Smooth muscle cell (in vitro differentiated cells): ENCODE results near the gene CDHR4. TPM values are rescaled to one million over a fixed set of nuclear protein-coding genes. Genes with fewer than 3 reads are reported as not detected.
"Not testable (repeated sequence)": the region's sequence is repeated elsewhere in the genome, so short reads cannot be mapped to it uniquely, and the experiment has no call there.

Source experiments
- DNase-seq: peaks from one replicate; lab custom pipeline; 2025; ENCODE audit not compliant: unreplicated experiment; lab: John Stamatoyannopoulos, UW
- H2AFZ ChIP-seq: fragments of 200-600 bp; sonication (generic); 2 replicates; pipeline ENCODE4 v1.6.0; 2016; ENCODE audit warnings: antibody characterized with exemption, low read depth, mild to moderate bottlenecking
- H3F3A ChIP-seq: fragments of 200-600 bp; sonication (generic); 2 replicates; pipeline ENCODE4 v1.6.0; 2017; ENCODE audit warnings: antibody characterized with exemption, low read depth
- H3K27ac ChIP-seq: fragments of 200-600 bp; sonication (generic); 2 replicates; pipeline ENCODE4 v1.5.1; 2016; ENCODE audit warnings: low read depth, mild to moderate bottlenecking
- H3K27me3 ChIP-seq: fragments of 200-600 bp; sonication (generic); 2 replicates; pipeline ENCODE4 v1.6.1; 2016; ENCODE audit warnings: low read depth, mild to moderate bottlenecking
- H3K36me3 ChIP-seq: fragments of 200-600 bp; sonication (generic); 2 replicates; pipeline ENCODE4 v1.5.1; 2016; ENCODE audit warnings: low read depth
- H3K4me1 ChIP-seq: fragments of 200-600 bp; sonication (generic); 2 replicates; pipeline ENCODE4 v1.5.1; 2016; ENCODE audit warnings: low read depth
- H3K4me2 ChIP-seq: fragments of 200-600 bp; sonication (generic); 2 replicates; pipeline ENCODE4 v1.6.0; 2016; ENCODE audit warnings: mild to moderate bottlenecking
- H3K4me3 ChIP-seq: fragments of 200-600 bp; sonication (generic); 2 replicates; pipeline ENCODE4 v1.5.1; 2016; ENCODE audit warnings: mild to moderate bottlenecking
- H3K79me2 ChIP-seq: fragments of 200-600 bp; sonication (generic); 2 replicates; pipeline ENCODE4 v1.6.0; 2016; ENCODE audit warnings: low read depth, mild to moderate bottlenecking
- H3K9ac ChIP-seq: fragments of 200-600 bp; sonication (generic); 2 replicates; pipeline ENCODE4 v1.6.0; 2016; ENCODE audit warnings: low read depth
- H3K9me3 ChIP-seq: fragments of 200-600 bp; sonication (generic); replicated peaks from 2 replicates; pipeline ENCODE4 v1.5.1; 2016; ENCODE audit warnings: low read depth
- H4K20me1 ChIP-seq: fragments of 200-600 bp; sonication (generic); 2 replicates; pipeline ENCODE4 v1.6.0; 2016; ENCODE audit warnings: low read depth
- WGBS: methylation state at CpG from one replicate; pipeline ENCODE4 v1.1.7; 2016; ENCODE audit warnings: low lambda C conversion rate; 5-methylcytosine and 5-hydroxymethylcytosine counted together
- polyA plus RNA-seq: library from polyadenylated mRNA; unstranded; fragments of >200 nt; fragmentation: Nextera tagmentation; extraction: Ambion mirVana; gene quantifications from 2 replicates; pipeline ENCODE4 v1.2.1, GENCODE V29; 2016
- total RNA-seq: library from RNA; depleted of rRNA; stranded (reverse); fragments of >200 nt; gene quantifications from 2 replicates; pipeline ENCODE4 v1.2.3, GENCODE V29; 2014
- TF ChIP-seq, protein P1 (sequence below): fragments of 200-600 bp; sonication (generic); IDR thresholded peaks from 2 replicates; pipeline ENCODE4 v1.5.1; 2017; ENCODE audit warnings: borderline replicate concordance, mild to moderate bottlenecking, antibody characterized with exemption; ENCODE audit not compliant: insufficient read depth, poor library complexity, severe bottlenecking

Gene CDHR4
- total and polyA plus RNA-seq, 2 experiments from 2014 or later = 0.31 TPM; not detected in 1

DNA sequence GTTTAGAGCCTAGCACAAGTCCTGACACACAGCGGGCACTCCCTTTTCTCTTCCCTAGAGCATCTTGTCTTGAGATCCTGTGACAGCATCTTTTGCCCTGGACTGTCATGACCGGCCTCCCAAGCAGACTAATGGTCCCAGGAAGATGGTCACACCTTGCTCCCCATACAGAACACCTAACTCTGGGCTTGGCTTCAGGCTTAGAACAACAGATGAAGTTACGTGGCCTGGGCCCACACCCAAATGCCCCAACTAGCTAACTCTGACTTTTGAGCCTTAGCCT, 12.6 kb downstream of the CDHR4 start:
- H3K4me1 ChIP-seq = peaks cover 14% of the 10 kb centered on the region
- H3K27ac ChIP-seq = peak overlapping the region; percentile 85
- no peak overlapping the region for H3K4me3 ChIP-seq
- peaks cover 42% of the 10 kb centered on the region for H3K79me2 ChIP-seq
- H3K4me2 ChIP-seq = peak overlapping the region; percentile 83
- DNase-seq = no peak
- WGBS = 91% methylated on average over 3 of the region's 3 CpGs
- peak overlapping the region; percentile 86 for H3K9ac ChIP-seq
- H3K27me3 ChIP-seq = no peaks in the 10 kb centered on the region
- TF ChIP-seq, protein P1, sequence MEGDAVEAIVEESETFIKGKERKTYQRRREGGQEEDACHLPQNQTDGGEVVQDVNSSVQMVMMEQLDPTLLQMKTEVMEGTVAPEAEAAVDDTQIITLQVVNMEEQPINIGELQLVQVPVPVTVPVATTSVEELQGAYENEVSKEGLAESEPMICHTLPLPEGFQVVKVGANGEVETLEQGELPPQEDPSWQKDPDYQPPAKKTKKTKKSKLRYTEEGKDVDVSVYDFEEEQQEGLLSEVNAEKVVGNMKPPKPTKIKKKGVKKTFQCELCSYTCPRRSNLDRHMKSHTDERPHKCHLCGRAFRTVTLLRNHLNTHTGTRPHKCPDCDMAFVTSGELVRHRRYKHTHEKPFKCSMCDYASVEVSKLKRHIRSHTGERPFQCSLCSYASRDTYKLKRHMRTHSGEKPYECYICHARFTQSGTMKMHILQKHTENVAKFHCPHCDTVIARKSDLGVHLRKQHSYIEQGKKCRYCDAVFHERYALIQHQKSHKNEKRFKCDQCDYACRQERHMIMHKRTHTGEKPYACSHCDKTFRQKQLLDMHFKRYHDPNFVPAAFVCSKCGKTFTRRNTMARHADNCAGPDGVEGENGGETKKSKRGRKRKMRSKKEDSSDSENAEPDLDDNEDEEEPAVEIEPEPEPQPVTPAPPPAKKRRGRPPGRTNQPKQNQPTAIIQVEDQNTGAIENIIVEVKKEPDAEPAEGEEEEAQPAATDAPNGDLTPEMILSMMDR = no peak
- no peak overlapping the region for H2AFZ ChIP-seq
- H3K9me3 ChIP-seq = no peaks in the 10 kb centered on the region
- H3F3A ChIP-seq = peaks cover 3% of the 10 kb centered on the region
- no peaks in the 10 kb centered on the region for H3K36me3 ChIP-seq
- peaks cover 12% of the 10 kb centered on the region for H4K20me1 ChIP-seq

DNA sequence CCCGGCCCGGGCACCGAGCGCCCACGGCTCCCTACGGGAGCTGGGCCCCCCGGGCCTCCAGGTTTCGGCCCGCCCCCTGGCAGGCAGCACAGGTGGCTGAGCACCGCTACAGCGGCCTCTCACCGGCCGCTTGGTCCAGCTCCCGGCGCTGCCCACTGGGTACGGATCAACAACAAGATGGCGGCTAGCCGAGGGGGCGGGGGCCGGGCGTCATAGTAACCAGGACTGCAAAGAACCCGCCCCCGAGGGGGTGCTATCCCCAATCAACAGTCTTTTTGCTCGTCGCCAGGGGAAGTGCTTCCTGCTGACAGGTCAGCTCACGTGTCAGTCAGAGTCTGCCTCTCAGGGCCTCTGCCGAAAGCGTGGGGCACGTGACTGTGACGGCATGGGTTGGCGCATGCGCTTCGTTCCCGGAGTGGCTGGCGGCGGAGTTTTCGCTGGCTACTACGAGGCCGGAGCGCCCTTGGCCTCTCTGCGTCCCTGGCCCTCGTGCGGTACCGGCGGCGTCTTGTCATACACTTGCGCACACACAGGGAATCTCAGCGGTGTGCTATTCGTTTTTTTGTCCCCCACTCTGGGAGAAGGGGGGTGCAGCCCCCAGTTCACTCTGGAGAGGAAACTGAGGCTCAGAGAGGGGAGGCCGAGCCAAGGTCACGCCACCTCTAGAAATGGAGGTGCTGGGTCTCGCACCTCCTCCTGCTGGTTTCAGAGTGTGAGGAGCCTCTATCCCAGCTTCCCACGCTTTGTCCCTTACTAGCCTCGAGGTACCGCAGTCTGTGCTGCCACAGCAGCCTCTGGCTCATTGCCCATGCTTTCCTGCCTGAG, 13.1 kb downstream of the CDHR4 start, which contains the start of gene IP6K1:
TSS of gene IP6K1 (minus strand) at position 186 of the 825 bp plus-strand sequence. CDS start 38,502 bp downstream, outside the sequence.
- DNase-seq = peak; percentile 94
- H3K4me3 ChIP-seq = peak within 1 kb of the TSS; percentile 95
- H3K27me3 ChIP-seq = no peaks in the 10 kb centered on the region
- peaks cover 3% of the 10 kb centered on the region for H3F3A ChIP-seq
- 15% methylated on average over 39 of the region's 55 CpGs for WGBS
- H2AFZ ChIP-seq = peak within 1 kb of the TSS; percentile 90
- peaks cover 18% of the 10 kb centered on the region for H3K4me1 ChIP-seq
- H4K20me1 ChIP-seq = peaks cover 18% of the 10 kb centered on the region
- peak within 1 kb of the TSS; percentile 94 for H3K9ac ChIP-seq
- H3K4me2 ChIP-seq = peak within 1 kb of the TSS; percentile 92
- H3K79me2 ChIP-seq = peaks cover 47% of the 10 kb centered on the region
- TF ChIP-seq, protein P1 = no peak
- H3K36me3 ChIP-seq = no peaks in the 10 kb centered on the region
- no peaks in the 10 kb centered on the region for H3K9me3 ChIP-seq
- peak within 1 kb of the TSS; percentile 85 for H3K27ac ChIP-seq

DNA sequence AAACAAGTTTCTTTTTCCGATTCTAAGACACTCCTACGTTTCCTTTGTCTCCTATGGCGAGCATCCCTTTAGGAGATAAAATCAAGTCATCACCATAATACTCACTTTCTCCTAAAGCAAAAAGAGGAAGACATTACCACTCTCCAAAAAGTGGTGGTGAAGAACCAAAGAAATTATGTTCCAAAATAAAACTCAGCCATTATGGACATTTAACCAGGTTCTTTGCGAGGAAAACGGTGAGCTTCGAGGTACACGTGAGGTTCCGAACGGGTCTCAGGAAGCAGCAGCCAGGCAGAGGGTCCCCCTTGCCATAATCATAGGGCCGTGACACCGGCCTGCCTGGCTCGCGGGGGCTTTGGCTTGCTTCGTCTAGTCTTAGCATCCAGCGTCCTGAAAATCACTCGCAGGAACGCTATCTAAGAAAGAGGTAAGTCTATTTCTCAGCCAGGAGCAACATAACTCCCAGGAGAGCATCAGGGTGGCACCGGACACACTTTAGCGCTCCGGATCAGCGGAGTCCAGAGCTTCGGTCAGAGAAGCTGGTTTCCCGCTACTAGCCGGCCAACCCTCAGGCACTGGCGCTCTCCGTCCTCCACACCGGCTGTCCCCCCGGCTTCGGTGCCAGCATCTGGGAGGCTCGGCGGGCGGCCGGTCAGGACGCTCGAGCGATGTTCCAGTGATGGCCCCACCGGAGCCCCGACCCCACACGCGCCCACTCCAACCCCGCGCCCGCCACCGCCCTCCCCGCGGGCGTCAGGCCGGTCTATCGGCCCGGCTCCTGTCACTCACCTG, 13.9 kb downstream of the CDHR4 start:
- Histone ChIP-seq H3K4me3 (peak overlapping the region; percentile 95), H3F3A (peaks cover 3% of the 10 kb centered on the region), H3K27ac (peak overlapping the region; percentile 85), H3K4me2 (peak overlapping the region; percentile 92), H2AFZ (peak overlapping the region; percentile 90), H4K20me1 (peaks cover 26% of the 10 kb centered on the region), H3K9me3 (no peaks in the 10 kb centered on the region), H3K9ac (peak overlapping the region; percentile 94), H3K4me1 (peaks cover 23% of the 10 kb centered on the region), H3K79me2 (peaks cover 55% of the 10 kb centered on the region), H3K27me3 (no peaks in the 10 kb centered on the region), H3K36me3 (no peaks in the 10 kb centered on the region)
- 5% methylated on average over 35 of the region's 50 CpGs for WGBS
- TF ChIP-seq, protein P1 = no peak
- DNase-seq = no peak

DNA sequence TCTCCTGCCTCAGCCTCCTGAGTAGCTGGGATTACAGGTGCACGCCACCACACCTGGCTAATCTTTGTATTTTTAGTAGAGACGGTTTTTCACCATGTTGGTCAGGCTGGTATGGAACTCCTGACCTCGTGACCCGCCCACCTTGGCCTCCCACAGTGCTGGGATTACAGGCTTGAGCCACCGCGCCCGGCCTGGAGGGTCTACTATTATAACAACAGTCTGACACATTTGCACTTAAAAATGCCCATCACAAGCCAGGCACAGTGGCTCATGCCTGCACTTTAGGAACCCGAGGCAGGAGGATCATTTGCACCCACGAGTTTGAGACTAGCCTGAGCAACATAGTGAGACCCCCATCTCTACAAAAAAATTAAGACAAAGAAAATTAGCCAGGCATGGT, 17.4 kb downstream of the CDHR4 start:
- H3K9ac ChIP-seq, H3K36me3 ChIP-seq, H2AFZ ChIP-seq, H3K27me3 ChIP-seq, H3K9me3 ChIP-seq, H3K4me2 ChIP-seq, DNase-seq, H3K4me3 ChIP-seq, H3K27ac ChIP-seq, H3F3A ChIP-seq: not testable (repeated sequence)
- Histone ChIP-seq H3K79me2 (peaks cover 89% of the 10 kb centered on the region), H4K20me1 (peaks cover 59% of the 10 kb centered on the region), H3K4me1 (peaks cover 23% of the 10 kb centered on the region)
- WGBS = 95% methylated on average over 9 of the region's 9 CpGs
